ENCODE data around the gene CENPF. TPM values are rescaled to one million over a fixed set of nuclear protein-coding genes. Genes with fewer than 3 reads are reported as not detected.
"Not testable (repeated sequence)": the region's sequence is repeated elsewhere in the genome, so short reads cannot be mapped to it uniquely, and the experiment has no call there.

Gene CENPF
- total RNA-seq, 4 donors from 2014 or later = 0.32 to 1.2 (median 0.99) TPM

DNA sequence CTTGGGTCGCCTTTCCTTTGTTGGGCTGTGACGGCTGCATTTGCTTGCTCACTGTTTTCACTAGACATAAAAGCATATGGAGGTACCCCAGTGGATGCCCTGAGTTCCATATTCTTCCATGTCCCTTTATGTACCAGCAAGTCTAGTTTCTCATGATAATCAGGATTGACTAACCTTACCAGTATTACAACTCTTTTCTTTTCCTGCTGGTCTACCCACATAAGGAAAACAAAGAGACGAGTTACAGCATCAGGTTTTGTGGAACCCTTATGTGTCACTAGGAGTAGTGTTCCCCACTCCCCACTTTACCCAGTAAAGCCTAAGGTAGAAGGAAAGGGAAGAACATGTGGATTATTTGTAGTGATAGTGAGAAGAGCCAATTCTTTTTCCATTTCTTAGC is 16.4 kb upstream of the CENPF start:
- Histone ChIP-seq H3K27ac (replicated peaks in 1 of 4) (no peak overlapping the region), H3K4me1 (peaks cover 0 to 3% (median 0%) of the 10 kb centered on the region in 4 donors), H3K4me3 (no peak overlapping the region), H3K27me3 (peaks cover 0 to 6% (median 0%) of the 10 kb centered on the region in 4 donors), H3K36me3 (no peaks in the 10 kb centered on the region), H3K9me3 (no peaks in the 10 kb centered on the region)
- DNase-seq (ENCODE audit: extremely low spot score) = no peak
- 96% methylated on average over 3 of the region's 3 CpGs for WGBS
- TF ChIP-seq POLR2AphosphoS5 (IDR thresholded peaks at IDR 0.05) = no peak
- TF ChIP-seq, protein P1, sequence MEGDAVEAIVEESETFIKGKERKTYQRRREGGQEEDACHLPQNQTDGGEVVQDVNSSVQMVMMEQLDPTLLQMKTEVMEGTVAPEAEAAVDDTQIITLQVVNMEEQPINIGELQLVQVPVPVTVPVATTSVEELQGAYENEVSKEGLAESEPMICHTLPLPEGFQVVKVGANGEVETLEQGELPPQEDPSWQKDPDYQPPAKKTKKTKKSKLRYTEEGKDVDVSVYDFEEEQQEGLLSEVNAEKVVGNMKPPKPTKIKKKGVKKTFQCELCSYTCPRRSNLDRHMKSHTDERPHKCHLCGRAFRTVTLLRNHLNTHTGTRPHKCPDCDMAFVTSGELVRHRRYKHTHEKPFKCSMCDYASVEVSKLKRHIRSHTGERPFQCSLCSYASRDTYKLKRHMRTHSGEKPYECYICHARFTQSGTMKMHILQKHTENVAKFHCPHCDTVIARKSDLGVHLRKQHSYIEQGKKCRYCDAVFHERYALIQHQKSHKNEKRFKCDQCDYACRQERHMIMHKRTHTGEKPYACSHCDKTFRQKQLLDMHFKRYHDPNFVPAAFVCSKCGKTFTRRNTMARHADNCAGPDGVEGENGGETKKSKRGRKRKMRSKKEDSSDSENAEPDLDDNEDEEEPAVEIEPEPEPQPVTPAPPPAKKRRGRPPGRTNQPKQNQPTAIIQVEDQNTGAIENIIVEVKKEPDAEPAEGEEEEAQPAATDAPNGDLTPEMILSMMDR (IDR thresholded peaks at IDR 0.05) = no peak
- TF ChIP-seq EP300 (IDR thresholded peaks at IDR 0.05) = no peak
- no peak for TF ChIP-seq POLR2A (IDR thresholded peaks at IDR 0.05; ENCODE audit: low read depth)
- intact Hi-C loops (cut with DNase I) = loop anchor here (5.0 kb wide), 2 partner anchors 199 to 324 kb away; no protein-coding TSS in a partner anchor

DNA sequence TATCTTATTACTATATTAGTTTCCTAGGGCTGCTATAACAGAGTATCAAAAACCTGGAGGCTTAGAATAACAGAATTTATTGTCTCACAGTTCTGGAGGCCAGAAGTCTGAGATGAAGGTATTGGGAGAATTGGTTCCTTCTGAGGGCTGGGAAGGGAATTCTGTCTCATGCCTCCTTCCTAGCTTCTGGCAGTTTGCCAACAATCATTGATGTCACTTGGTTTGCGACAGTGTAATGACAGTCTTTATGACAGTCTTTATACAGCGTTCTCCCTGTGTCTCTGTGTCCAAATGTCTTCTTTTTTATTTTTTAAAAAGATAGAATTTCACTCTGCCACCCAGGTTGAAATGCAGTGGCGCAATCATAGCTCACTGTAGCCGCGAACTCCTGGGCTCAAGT is 15.8 kb upstream of the CENPF start:
- Histone ChIP-seq H3K4me1 (no peaks in the 10 kb centered on the region), H3K4me3 (no peak overlapping the region), H3K27ac (replicated peaks in 1 of 4) (no peak overlapping the region), H3K27me3 (peaks cover 0 to 6% (median 0%) of the 10 kb centered on the region in 4 donors), H3K36me3 (no peaks in the 10 kb centered on the region), H3K9me3 (no peaks in the 10 kb centered on the region)
- TF ChIP-seq POLR2AphosphoS5 (IDR thresholded peaks at IDR 0.05) = no peak
- no peak for TF ChIP-seq EP300 (IDR thresholded peaks at IDR 0.05)
- TF ChIP-seq, protein P1 (IDR thresholded peaks at IDR 0.05) = no peak
- TF ChIP-seq POLR2A (IDR thresholded peaks at IDR 0.05; ENCODE audit: low read depth) = no peak
- intact Hi-C loops (cut with DNase I) = loop anchor here (5.0 kb wide), 2 partner anchors 200 to 325 kb away; no protein-coding TSS in a partner anchor
- whole genome bisulfite sequencing = 92% methylated on average over 5 of the region's 5 CpGs
- DNase-seq (ENCODE audit: extremely low spot score) = no peak

DNA sequence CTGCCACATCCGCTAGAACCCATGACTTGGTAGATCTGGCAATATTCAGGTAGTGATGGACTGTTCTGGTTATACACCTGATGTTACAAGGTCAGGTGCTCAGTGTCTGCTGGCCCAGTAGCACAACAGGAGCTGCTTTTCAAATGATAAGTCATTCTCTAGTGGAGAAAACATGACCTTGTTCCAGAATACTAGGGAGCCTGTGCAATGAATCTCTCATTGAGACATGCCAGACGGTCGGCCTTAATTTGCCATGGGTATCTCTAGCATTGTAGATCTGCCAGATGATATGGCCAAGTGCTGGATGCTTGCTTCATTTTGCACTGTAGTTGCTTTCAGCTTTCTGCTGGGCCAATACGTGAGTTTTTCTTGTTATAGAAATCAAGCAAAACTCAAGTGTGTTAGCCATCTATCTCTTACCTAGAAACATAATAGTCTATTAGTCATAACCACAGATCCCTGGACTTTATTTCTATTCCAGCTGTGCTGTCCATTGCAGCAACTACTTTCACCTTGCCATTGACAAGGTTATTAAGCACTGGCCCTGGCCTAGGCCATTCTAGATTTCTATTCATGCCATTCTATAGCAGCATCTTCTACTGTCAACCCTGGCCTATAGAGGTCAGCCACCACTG is 13.9 kb upstream of the CENPF start:
- TF ChIP-seq POLR2A (IDR thresholded peaks at IDR 0.05; ENCODE audit: low read depth) (no peak), EP300 (IDR thresholded peaks at IDR 0.05) (no peak), POLR2AphosphoS5 (IDR thresholded peaks at IDR 0.05) (no peak)
- TF ChIP-seq, protein P1 (IDR thresholded peaks at IDR 0.05) = no peak
- Histone ChIP-seq H3K27me3 (peaks cover 0 to 6% (median 0%) of the 10 kb centered on the region in 4 donors), H3K9me3 (no peaks in the 10 kb centered on the region), H3K27ac (replicated peaks in 1 of 4) (no peak overlapping the region), H3K4me1 (no peaks in the 10 kb centered on the region), H3K36me3 (no peaks in the 10 kb centered on the region), H3K4me3 (no peak overlapping the region)
- 90% methylated on average over 4 of the region's 4 CpGs for WGBS
- intact Hi-C loops (cut with DNase I) = loop anchor here (5.0 kb wide), 2 partner anchors 202 to 327 kb away; no protein-coding TSS in a partner anchor
- no peak for DNase-seq (ENCODE audit: extremely low spot score)

DNA sequence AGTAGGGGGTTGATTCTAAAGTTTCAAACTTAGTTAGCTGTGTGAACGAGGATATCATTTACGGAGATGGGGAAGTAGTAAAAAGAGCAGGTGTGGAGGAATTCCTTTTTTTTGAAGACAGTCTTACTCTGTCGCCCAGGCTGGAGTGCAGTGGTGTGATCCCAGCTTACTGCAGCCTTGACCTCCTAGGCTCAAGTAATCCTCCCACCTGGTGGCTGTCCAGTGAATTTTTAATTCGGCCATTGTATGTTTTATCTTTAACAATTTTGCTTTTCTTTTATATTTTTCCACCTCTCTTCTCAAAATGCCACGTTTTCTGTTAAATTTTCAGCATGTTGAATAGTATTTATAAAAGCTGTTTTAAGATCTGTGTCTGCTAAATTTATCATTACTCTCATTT is 12.3 kb upstream of the CENPF start:
- no peaks in the 10 kb centered on the region for H3K36me3 ChIP-seq
- H3K4me1 ChIP-seq = no peaks in the 10 kb centered on the region
- no peak overlapping the region for H3K27ac ChIP-seq (replicated peaks in 1 of 4)
- H3K9me3 ChIP-seq = no peaks in the 10 kb centered on the region
- 84% methylated on average over 5 of the region's 5 CpGs for WGBS
- H3K27me3 ChIP-seq = peaks cover 0 to 6% (median 0%) of the 10 kb centered on the region in 4 donors
- TF ChIP-seq EP300 (IDR thresholded peaks at IDR 0.05) (no peak), POLR2AphosphoS5 (IDR thresholded peaks at IDR 0.05) (no peak), POLR2A (IDR thresholded peaks at IDR 0.05; ENCODE audit: low read depth) (no peak)
- TF ChIP-seq, protein P1 (IDR thresholded peaks at IDR 0.05) = no peak
- intact Hi-C loops (cut with DNase I) = no loop called here
- H3K4me3 ChIP-seq = no peak overlapping the region
- no peak for DNase-seq (ENCODE audit: extremely low spot score)

- DNase-seq (ENCODE audit: extremely low spot score); H3K4me3 ChIP-seq; H3K27me3 ChIP-seq; H3K27ac ChIP-seq (replicated peaks in 1 of 4); intact Hi-C loops (cut with DNase I); H3K9me3 ChIP-seq; H3K36me3 ChIP-seq; H3K4me1 ChIP-seq: not testable (repeated sequence)
- WGBS = 88% methylated on average over 8 of the region's 8 CpGs
These were observed 11.1 kb upstream of the CENPF start for GRCh38 chr1:214591918-214592317.

Data from esophagus muscularis mucosa (tissue), 4 donors.